Activated T-helper 2 cell treated with anti-CD3 and anti-CD28 coated beads, Interferon-gamma antibody, Interleukin-2, Interleukin-4, amounts not matched to agents 10 μg/mL and 5 μg/mL and 100 μg/mL, durations not matched to agents 14 hours and 24 hours and 36 hours (primary cell): ENCODE data around the gene WASL. TPM values are rescaled to one million over a fixed set of nuclear protein-coding genes. Genes with fewer than 3 reads are reported as not detected.
"Not testable (repeated sequence)": the region's sequence is repeated elsewhere in the genome, so short reads cannot be mapped to it uniquely, and the experiment has no call there.

Experiments
- DNase-seq: peaks from one replicate; pipeline ENCODE4 v3.0.0; 2021; ENCODE audit warnings: low spot score
- H3K27ac Mint-ChIP-seq: one replicate; pipeline ENCODE4 v1.8.0; 2021; ENCODE audit warnings: mixed read lengths
- H3K27me3 Mint-ChIP-seq: one replicate; pipeline ENCODE4 v1.8.0; 2021; ENCODE audit warnings: low read depth, mixed read lengths
- H3K36me3 Mint-ChIP-seq: one replicate; pipeline ENCODE4 v1.8.0; 2021; ENCODE audit warnings: low read depth, mixed read lengths
- H3K4me1 Mint-ChIP-seq: one replicate; pipeline ENCODE4 v1.8.0; 2021; ENCODE audit warnings: low read depth, mixed read lengths
- H3K4me3 Mint-ChIP-seq: one replicate; pipeline ENCODE4 v1.8.0; 2021; ENCODE audit warnings: low read depth, mild to moderate bottlenecking, moderate library complexity, mixed read lengths
- H3K9me3 Mint-ChIP-seq: one replicate; pipeline ENCODE4 v1.8.0; 2021; ENCODE audit warnings: mixed read lengths
- intact Hi-C: fragments of 100-400 bp; cut with micrococcal nuclease; formaldehyde crosslinking; loops from one replicate; pipeline ENCODE4 v1.15.1; 2023
- total RNA-seq: library from RNA; stranded (reverse); gene quantifications from 2 replicates; pipeline ENCODE4 v1.2.3, GENCODE V29; 2022

WASL gene
- total RNA-seq, 1 donor from 2014 or later: 6.6 TPM

- no peaks in the 10 kb centered on the region for H3K27me3 Mint-ChIP-seq
- H3K9me3 Mint-ChIP-seq: no peaks in the 10 kb centered on the region
- no peak overlapping the region for H3K27ac Mint-ChIP-seq
- H3K4me1 Mint-ChIP-seq: peaks cover 54% of the 10 kb centered on the region
- peaks cover 22% of the 10 kb centered on the region for H3K36me3 Mint-ChIP-seq
- intact Hi-C loops: loop anchor here (10.0 kb wide), 1 partner anchor 50 kb away; no protein-coding TSS in a partner anchor
- H3K4me3 Mint-ChIP-seq: no peak overlapping the region
- DNase-seq: no peak
These were observed 4.4 kb downstream of the WASL start for GRCh38 chr7:123744416-123744815.

- intact Hi-C loops: loop anchor here (10.0 kb wide), 1 partner anchor 47 kb away; no protein-coding TSS in a partner anchor
- H3K27me3 Mint-ChIP-seq: no peaks in the 10 kb centered on the region
- H3K36me3 Mint-ChIP-seq: peaks cover 19% of the 10 kb centered on the region
- no peak overlapping the region for H3K27ac Mint-ChIP-seq
- no peak overlapping the region for H3K4me3 Mint-ChIP-seq
- DNase-seq: no peak
- no peaks in the 10 kb centered on the region for H3K9me3 Mint-ChIP-seq
- H3K4me1 Mint-ChIP-seq: peaks cover 44% of the 10 kb centered on the region
These were observed 6.9 kb downstream of the WASL start for GRCh38 chr7:123741940-123742339.

GRCh38 chr7:123738808-123739207 is 10.0 kb downstream of the WASL start:
- intact Hi-C loops: no loop called here
- Mint-ChIP-seq H3K4me1 (peaks cover 23% of the 10 kb centered on the region), H3K36me3 (peaks cover 15% of the 10 kb centered on the region)

GRCh38 chr7:123738356-123738755 is 10.4 kb downstream of the WASL start:
- intact Hi-C loops: no loop called here
- Mint-ChIP-seq H3K27ac (no peak overlapping the region), H3K36me3 (peaks cover 19% of the 10 kb centered on the region), H3K4me1 (peaks cover 22% of the 10 kb centered on the region), H3K9me3 (peaks cover 23% of the 10 kb centered on the region), H3K27me3 (no peaks in the 10 kb centered on the region), H3K4me3 (no peak overlapping the region)
- DNase-seq: no peak

More at GRCh38 chr7:123738808-123739207, 10.0 kb downstream of the WASL start:
- H3K9me3 Mint-ChIP-seq: peaks cover 23% of the 10 kb centered on the region
- H3K4me3 Mint-ChIP-seq: no peak overlapping the region
- H3K27me3 Mint-ChIP-seq: no peaks in the 10 kb centered on the region
- no peak for DNase-seq
- no peak overlapping the region for H3K27ac Mint-ChIP-seq

- intact Hi-C loops, DNase-seq, H3K4me3 Mint-ChIP-seq, H3K27ac Mint-ChIP-seq, H3K27me3 Mint-ChIP-seq: not testable (repeated sequence)
- H3K4me1 Mint-ChIP-seq: peaks cover 18% of the 10 kb centered on the region
- H3K36me3 Mint-ChIP-seq: peaks cover 31% of the 10 kb centered on the region
- peaks cover 32% of the 10 kb centered on the region for H3K9me3 Mint-ChIP-seq
These were observed 11.6 kb downstream of the WASL start for GRCh38 chr7:123737168-123737674.

GRCh38 chr7:123735539-123735938 is 13.3 kb downstream of the WASL start:
- intact Hi-C loops: no loop called here
- Mint-ChIP-seq H3K27ac (no peak overlapping the region), H3K4me1 (peaks cover 12% of the 10 kb centered on the region), H3K4me3 (no peak overlapping the region), H3K27me3 (no peaks in the 10 kb centered on the region), H3K36me3 (peaks cover 34% of the 10 kb centered on the region), H3K9me3 (peaks cover 41% of the 10 kb centered on the region)
- DNase-seq: no peak

- Mint-ChIP-seq H3K27me3 (no peaks in the 10 kb centered on the region), H3K4me1 (peaks cover 14% of the 10 kb centered on the region)
- intact Hi-C loops: no loop called here
These were observed 14.3 kb downstream of the WASL start for GRCh38 chr7:123734498-123734897.

GRCh38 chr7:123732413-123733091 is 16.3 kb downstream of the WASL start:
- intact Hi-C loops: no loop called here
- Mint-ChIP-seq H3K4me1 (peaks cover 19% of the 10 kb centered on the region), H3K27me3 (no peaks in the 10 kb centered on the region), H3K4me3 (no peak overlapping the region), H3K36me3 (peaks cover 36% of the 10 kb centered on the region), H3K9me3 (peaks cover 41% of the 10 kb centered on the region), H3K27ac (no peak overlapping the region)
- no peak for DNase-seq

More at GRCh38 chr7:123734498-123734897, 14.3 kb downstream of the WASL start:
- Mint-ChIP-seq H3K4me3 (no peak overlapping the region), H3K27ac (no peak overlapping the region), H3K36me3 (peaks cover 34% of the 10 kb centered on the region), H3K9me3 (peaks cover 41% of the 10 kb centered on the region)
- no peak for DNase-seq

GRCh38 chr7:123729218-123729578 is 19.6 kb downstream of the WASL start:
- H3K27me3 Mint-ChIP-seq: no peaks in the 10 kb centered on the region
- no peak for DNase-seq
- no peak overlapping the region for H3K27ac Mint-ChIP-seq
- intact Hi-C loops: no loop called here
- no peak overlapping the region for H3K4me3 Mint-ChIP-seq
- peaks cover 33% of the 10 kb centered on the region for H3K36me3 Mint-ChIP-seq
- H3K4me1 Mint-ChIP-seq: peaks cover 32% of the 10 kb centered on the region
- peaks cover 21% of the 10 kb centered on the region for H3K9me3 Mint-ChIP-seq

- no peak for DNase-seq
- Mint-ChIP-seq H3K36me3 (peaks cover 13% of the 10 kb centered on the region), H3K27ac (no peak overlapping the region), H3K9me3 (peaks cover 9% of the 10 kb centered on the region), H3K27me3 (no peaks in the 10 kb centered on the region), H3K4me1 (peaks cover 26% of the 10 kb centered on the region), H3K4me3 (no peak overlapping the region)
- intact Hi-C loops: no loop called here
These were observed 21.5 kb downstream of the WASL start for GRCh38 chr7:123727071-123727837.

GRCh38 chr7:123725586-123726171 is 23.1 kb downstream of the WASL start:
- intact Hi-C loops: no loop called here
- no peak for DNase-seq
- no peaks in the 10 kb centered on the region for H3K9me3 Mint-ChIP-seq
- H3K36me3 Mint-ChIP-seq: peaks cover 9% of the 10 kb centered on the region
- no peaks in the 10 kb centered on the region for H3K27me3 Mint-ChIP-seq
- no peak overlapping the region for H3K27ac Mint-ChIP-seq
- H3K4me1 Mint-ChIP-seq: peaks cover 26% of the 10 kb centered on the region
- H3K4me3 Mint-ChIP-seq: no peak overlapping the region

- Mint-ChIP-seq H3K27me3 (no peaks in the 10 kb centered on the region), H3K4me3 (no peak overlapping the region), H3K4me1 (peaks cover 26% of the 10 kb centered on the region), H3K9me3 (no peaks in the 10 kb centered on the region), H3K36me3 (peaks cover 9% of the 10 kb centered on the region), H3K27ac (no peak overlapping the region)
- intact Hi-C loops: no loop called here
- DNase-seq: no peak
These were observed 24.0 kb downstream of the WASL start for GRCh38 chr7:123724817-123725253.

GRCh38 chr7:123723913-123724312 is 24.9 kb downstream of the WASL start:
- Mint-ChIP-seq H3K27ac (no peak overlapping the region), H3K4me1 (peaks cover 36% of the 10 kb centered on the region), H3K9me3 (no peaks in the 10 kb centered on the region), H3K27me3 (no peaks in the 10 kb centered on the region), H3K36me3 (peaks cover 13% of the 10 kb centered on the region), H3K4me3 (no peak overlapping the region)
- intact Hi-C loops: no loop called here
- DNase-seq: no peak
